ENCODE results near the gene EIF4E3. TPM values are rescaled to one million over a fixed set of nuclear protein-coding genes. Genes with fewer than 3 reads are reported as not detected.
A peak's percentile ranks its signal among the peaks of the same experiment; 100 is the strongest.

Gene EIF4E3
- total RNA-seq, 4 donors from 2014 or later = 7.4 to 16.2 (median 10.2) TPM

GRCh38 chr3:71759401-71759800 lies 34.2 kb upstream of the EIF4E3 start:
- TF ChIP-seq POLR2A (IDR thresholded peaks at IDR 0.05) (no peak), CTCF (IDR thresholded peaks at IDR 0.05) (no peak)
- H3K27me3 ChIP-seq = peaks cover 0 to 32% (median 0%) of the 10 kb centered on the region in 4 donors
- 53 to 78% methylated on average over 5 of the region's 5 CpGs for WGBS, 2 donors
- no peak overlapping the region for H3K4me3 ChIP-seq
- H3K4me1 ChIP-seq = peaks cover 0 to 10% (median 6%) of the 10 kb centered on the region in 3 donors
- intact Hi-C loops (cut with DNase I) = no loop called here
- H3K36me3 ChIP-seq = no peaks in the 10 kb centered on the region
- no peak for DNase-seq
- H3K27ac ChIP-seq = no peak overlapping the region
- H3K9me3 ChIP-seq = no peaks in the 10 kb centered on the region

GRCh38 chr3:71758091-71758490 lies 32.9 kb upstream of the EIF4E3 start:
- TF ChIP-seq CTCF (IDR thresholded peaks at IDR 0.05) = no peak
- no peak for TF ChIP-seq POLR2A (IDR thresholded peaks at IDR 0.05)
- no peaks in the 10 kb centered on the region for H3K9me3 ChIP-seq
- peaks cover 0 to 44% (median 0%) of the 10 kb centered on the region in 4 donors for H3K27me3 ChIP-seq
- no peak for DNase-seq
- no peak overlapping the region for H3K4me3 ChIP-seq
- H3K27ac ChIP-seq = no peak overlapping the region
- no peaks in the 10 kb centered on the region for H3K36me3 ChIP-seq
- peaks cover 0 to 14% (median 10%) of the 10 kb centered on the region in 3 donors for H3K4me1 ChIP-seq
- intact Hi-C loops (cut with DNase I) = no loop called here
- WGBS, 2 donors = 91 to 96% methylated on average over 2 of the region's 2 CpGs

GRCh38 chr3:71754610-71755253 lies 29.5 kb upstream of the EIF4E3 start:
- no peaks in the 10 kb centered on the region for H3K36me3 ChIP-seq
- peak overlapping the region; percentile 42 to 76 (median 55) for H3K4me3 ChIP-seq
- peaks cover 0 to 22% (median 12%) of the 10 kb centered on the region in 3 donors for H3K4me1 ChIP-seq
- peak overlapping the region in 2 of 4 donors; percentile 57 to 62 for H3K27ac ChIP-seq
- H3K27me3 ChIP-seq = peaks cover 0 to 46% (median 0%) of the 10 kb centered on the region in 4 donors
- no peak for DNase-seq
- no peaks in the 10 kb centered on the region for H3K9me3 ChIP-seq
- 6 to 53% methylated on average over 13 to 25 of the region's 65 CpGs for WGBS, 2 donors
- TF ChIP-seq POLR2A (IDR thresholded peaks at IDR 0.05) (no peak), CTCF (IDR thresholded peaks at IDR 0.05) (no peak)
- intact Hi-C loops (cut with DNase I) = no loop called here

- Histone ChIP-seq H3K4me1 (peaks cover 0 to 22% (median 12%) of the 10 kb centered on the region in 3 donors), H3K27ac (peak within 1 kb of the TSS in 3 of 4 donors; percentile 12 to 62 (median 57)), H3K36me3 (no peaks in the 10 kb centered on the region), H3K4me3 (peak within 1 kb of the TSS; percentile 42 to 76 (median 55)), H3K9me3 (no peaks in the 10 kb centered on the region), H3K27me3 (peaks cover 0 to 46% (median 0%) of the 10 kb centered on the region in 4 donors)
- WGBS, 2 donors = 0 to 1% methylated on average over 4 to 21 of the region's 131 CpGs
- intact Hi-C loops (cut with DNase I) = no loop called here
- DNase-seq = no peak
- TF ChIP-seq POLR2A (IDR thresholded peaks at IDR 0.05) = no peak
- TF ChIP-seq CTCF (IDR thresholded peaks at IDR 0.05) = no peak
These were observed 28.8 kb upstream of the EIF4E3 start, which contains the start of gene GPR27 for GRCh38 chr3:71753701-71754609. Gene GPR27 (plus strand): TSS chr3:71753855. CDS start chr3:71754050, 195 bp downstream.
